Thymus (tissue), 11 donors: Measurements from ENCODE around the gene METTL4. TPM values are rescaled to one million over a fixed set of nuclear protein-coding genes. Genes with fewer than 3 reads are reported as not detected.
"Not testable (repeated sequence)": the region's sequence is repeated elsewhere in the genome, so short reads cannot be mapped to it uniquely, and the experiment has no call there.

Experiments used
- DNase-seq, 9 donors: peaks; one replicate each; pipeline ENCODE4 v3.0.0-alpha.2; 2013; ENCODE audit warnings: low spot score in 9 of 9, low read depth in 6 of 9, missing footprints in 1 of 9
- H3K27ac ChIP-seq, 2 donors: one replicate each; pipeline ENCODE4 v1.5.1; 2013; ENCODE audit warnings: control low read depth in 1 of 2, low read depth in 1 of 2, low read length in 1 of 2, mild to moderate bottlenecking in 1 of 2, moderate library complexity in 1 of 2
- H3K27me3 ChIP-seq, 2 donors: one replicate each; pipeline ENCODE4 v1.5.1; 2013; ENCODE audit warnings: low read length in 1 of 2; ENCODE audit not compliant: control insufficient read depth in 2 of 2, insufficient read depth in 1 of 2
- H3K36me3 ChIP-seq, 2 donors: one replicate each; pipeline ENCODE4 v1.5.1; 2013; ENCODE audit warnings: low read length in 1 of 2, mild to moderate bottlenecking in 1 of 2, moderate library complexity in 1 of 2; ENCODE audit not compliant: control insufficient read depth in 2 of 2, insufficient read depth in 2 of 2
- H3K4me1 ChIP-seq, 2 donors: one replicate each; pipeline ENCODE4 v1.5.1; 2013; ENCODE audit warnings: low read length in 2 of 2; ENCODE audit not compliant: control insufficient read depth in 2 of 2, insufficient read depth in 2 of 2
- H3K4me3 ChIP-seq, 2 donors: one replicate each; pipeline ENCODE4 v1.5.1; 2013; ENCODE audit warnings: low read length in 2 of 2, control low read depth in 1 of 2, mild to moderate bottlenecking in 1 of 2
- H3K9me3 ChIP-seq, 2 donors: one replicate each; pipeline ENCODE4 v1.5.1; 2013; ENCODE audit warnings: low read length in 1 of 2, mild to moderate bottlenecking in 1 of 2; ENCODE audit not compliant: control insufficient read depth in 2 of 2, insufficient read depth in 1 of 2
- WGBS: extraction: QIAGEN DNeasy Blood & Tissue Kit; methylation state at CpG from one replicate; pipeline ENCODE4 v1.1.7; 2013; 5-methylcytosine and 5-hydroxymethylcytosine counted together
- polyA plus RNA-seq: library from polyadenylated mRNA; stranded (reverse); fragments of 200-250 nt; gene quantifications from one replicate; pipeline ENCODE4 v1.2.3, GENCODE V29; 2013
- total RNA-seq: library from RNA; stranded (reverse); fragments of 120-200 nt; gene quantifications from one replicate; pipeline ENCODE4 v1.2.4, GENCODE V29; 2013
- donor health status: healthy.

METTL4 gene
- total and polyA plus RNA-seq, 2 donors = 9.3 to 18.9 TPM

DNA sequence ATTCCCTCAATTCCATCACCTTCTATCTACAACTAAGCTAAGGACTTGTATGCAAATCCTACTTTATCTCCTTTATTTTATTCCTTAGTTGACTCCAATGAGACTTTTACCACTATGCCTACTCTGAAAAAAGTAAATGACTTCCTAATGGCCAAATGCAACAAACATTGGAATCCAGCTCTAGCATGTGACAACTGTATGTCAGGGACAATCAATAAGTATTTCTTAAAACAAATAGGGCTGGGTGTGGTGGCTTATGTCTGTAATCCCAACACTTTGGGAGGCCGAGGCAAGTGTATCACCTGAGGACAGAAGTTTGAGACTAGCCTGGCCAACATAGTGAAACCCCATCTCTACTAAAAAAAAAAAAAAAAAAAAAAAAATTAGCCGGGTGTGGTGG, 21.8 kb downstream of the METTL4 start:
- Histone ChIP-seq H3K27ac (no peak overlapping the region), H3K9me3 (no peaks in the 10 kb centered on the region), H3K36me3 (peaks cover 0 to 5% of the 10 kb centered on the region in 2 donors), H3K4me1 (no peaks in the 10 kb centered on the region), H3K27me3 (no peaks in the 10 kb centered on the region), H3K4me3 (no peak overlapping the region)
- WGBS = 98% methylated on average over 2 of the region's 2 CpGs
- DNase-seq = no peak

DNA sequence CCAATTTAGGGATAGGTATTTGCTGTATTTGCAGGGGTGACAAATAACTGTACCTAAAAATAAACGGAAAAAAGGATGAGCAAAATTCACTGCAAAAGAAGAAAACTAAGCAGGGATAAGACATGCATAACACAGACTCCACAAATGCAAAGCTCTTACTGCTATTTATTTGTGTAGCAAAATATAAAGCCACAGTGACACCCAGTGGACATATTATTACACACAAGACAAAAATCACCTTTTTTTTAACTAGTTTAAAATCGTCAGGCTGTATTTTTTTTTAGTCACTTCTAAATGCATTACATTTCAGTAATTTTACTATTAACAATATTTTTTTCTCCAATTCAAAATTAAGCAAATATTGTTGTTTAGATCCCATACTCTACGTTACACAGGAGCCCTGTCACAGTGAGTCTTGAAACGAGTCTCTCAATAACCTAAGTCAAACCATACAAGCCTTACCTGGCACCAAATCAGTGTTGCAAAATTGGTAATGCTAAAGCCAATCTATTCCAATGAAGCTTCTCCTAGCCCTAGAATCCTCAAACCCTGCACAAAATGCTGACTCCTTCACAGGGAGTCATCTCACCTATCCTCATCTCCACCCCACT, 23.7 kb downstream of the METTL4 start:
- DNase-seq = peak in 8 of 9 donors; percentile 21 to 69 (median 32)
- Histone ChIP-seq H3K27ac (no peak overlapping the region), H3K4me1 (no peaks in the 10 kb centered on the region), H3K9me3 (no peaks in the 10 kb centered on the region), H3K36me3 (peaks cover 0 to 10% of the 10 kb centered on the region in 2 donors), H3K4me3 (no peak overlapping the region), H3K27me3 (no peaks in the 10 kb centered on the region)
- 73% methylated on average over 4 of the region's 4 CpGs for WGBS

DNA sequence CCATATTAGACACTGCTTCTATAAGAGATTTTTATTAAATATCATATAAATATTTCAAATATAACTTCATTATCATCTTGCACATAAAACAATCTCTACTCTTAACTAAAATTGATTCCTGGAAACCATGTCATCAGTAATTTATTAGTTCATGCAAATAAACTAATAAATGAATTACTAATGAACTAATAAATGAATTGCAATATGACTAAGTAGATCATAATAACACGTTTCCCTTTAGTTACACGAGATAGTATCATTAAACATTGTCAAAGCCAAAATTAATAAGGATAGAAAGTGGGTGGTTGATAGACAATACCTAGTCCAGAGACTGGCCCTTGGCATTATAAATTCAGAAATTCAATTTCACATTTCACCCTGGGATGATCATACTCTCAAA, 26.1 kb downstream of the METTL4 start:
- Histone ChIP-seq H3K4me3 (no peak overlapping the region), H3K27me3 (no peaks in the 10 kb centered on the region), H3K9me3 (no peaks in the 10 kb centered on the region), H3K27ac (no peak overlapping the region), H3K4me1 (no peaks in the 10 kb centered on the region), H3K36me3 (peaks cover 0 to 10% of the 10 kb centered on the region in 2 donors)
- DNase-seq = no peak
- 95% methylated on average over 2 of the region's 2 CpGs for WGBS

DNA sequence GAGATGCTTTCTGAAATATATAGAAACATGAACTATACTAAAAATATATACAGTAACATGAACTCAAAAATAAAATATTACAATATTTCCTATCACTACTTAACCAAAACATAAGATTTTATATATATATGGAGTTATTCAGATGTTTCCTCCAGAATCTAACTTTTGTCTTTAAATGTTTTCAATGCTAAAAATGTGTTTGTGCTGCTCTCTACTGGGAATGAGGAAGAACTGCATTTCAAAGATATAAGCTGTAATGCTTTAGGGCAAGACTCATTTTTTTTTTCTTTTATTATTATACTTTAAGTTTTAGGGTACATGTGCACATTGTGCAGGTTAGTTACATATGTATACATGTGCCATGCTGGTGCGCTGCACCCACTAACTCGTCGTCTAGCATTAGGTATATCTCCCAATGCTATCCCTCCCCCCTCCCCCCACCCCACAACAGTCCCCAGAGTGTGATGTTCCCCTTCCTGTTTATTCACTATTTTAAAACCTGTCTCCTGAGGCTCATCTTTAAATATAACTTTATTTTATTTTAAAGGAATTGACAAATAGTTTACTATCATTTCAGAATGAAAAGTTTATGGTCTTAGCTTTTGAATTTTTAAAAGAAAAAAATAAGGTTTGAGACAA, 29.3 kb downstream of the METTL4 start:
- H3K36me3 ChIP-seq = peaks cover 0 to 13% of the 10 kb centered on the region in 2 donors
- not testable (repeated sequence) for H3K4me3 ChIP-seq, H3K27ac ChIP-seq, H3K9me3 ChIP-seq, H3K27me3 ChIP-seq, H3K4me1 ChIP-seq
- peak in 8 of 9 donors; percentile 4 to 63 (median 22) for DNase-seq
- WGBS = no CpG with 5 or more reads among the region's 3 CpGs

DNA sequence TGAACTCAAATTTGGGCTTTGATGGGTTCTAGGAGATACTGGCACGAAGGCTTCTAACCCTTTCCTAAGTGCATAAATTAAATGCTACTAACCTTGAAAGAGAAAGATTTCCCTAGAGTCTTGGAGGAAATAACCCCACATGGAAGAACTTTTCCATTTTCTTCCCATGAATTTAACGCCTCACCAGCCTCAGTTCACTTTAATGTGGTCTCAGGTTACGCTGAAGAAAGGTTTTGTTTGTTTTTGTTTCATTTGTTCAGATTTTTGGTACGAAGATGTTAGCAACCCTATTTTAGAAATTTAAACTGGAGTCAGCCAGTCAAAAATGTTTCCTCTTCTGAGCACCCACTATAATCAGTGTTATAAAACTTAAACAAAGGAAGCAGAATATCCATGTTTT, 30.7 kb downstream of the METTL4 start:
- no peak overlapping the region for H3K4me3 ChIP-seq
- H3K27ac ChIP-seq = no peak overlapping the region
- H3K27me3 ChIP-seq = no peaks in the 10 kb centered on the region
- H3K9me3 ChIP-seq = no peaks in the 10 kb centered on the region
- H3K36me3 ChIP-seq = peaks cover under 1 to 15% of the 10 kb centered on the region in 2 donors
- H3K4me1 ChIP-seq = no peaks in the 10 kb centered on the region
- no peak for DNase-seq
- 94% methylated on average over 4 of the region's 4 CpGs for WGBS

DNA sequence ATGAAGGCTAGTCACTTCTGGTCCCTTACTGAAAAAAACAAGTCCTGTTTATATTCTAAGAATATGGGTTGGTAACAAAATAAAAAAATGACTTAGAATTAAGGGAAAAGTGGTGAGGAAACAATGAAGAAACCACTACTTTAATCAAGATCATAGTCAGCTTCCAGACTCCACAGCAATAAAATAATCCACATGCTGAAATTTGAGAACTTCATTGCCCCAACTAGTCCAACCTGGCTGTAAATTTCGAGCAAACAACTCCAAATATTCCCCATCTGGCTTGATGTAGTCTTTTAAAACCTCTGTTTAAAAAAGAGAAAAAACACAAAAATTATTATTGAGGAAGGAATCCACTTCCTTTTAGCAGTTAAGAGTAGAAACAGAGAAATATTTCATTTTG, 32.5 kb downstream of the METTL4 start:
- WGBS = 85% methylated on average over 1 of the region's 1 CpG
- Histone ChIP-seq H3K27me3 (no peaks in the 10 kb centered on the region), H3K36me3 (peaks cover 4 to 16% of the 10 kb centered on the region in 2 donors), H3K9me3 (no peaks in the 10 kb centered on the region), H3K27ac (no peak overlapping the region), H3K4me3 (no peak overlapping the region), H3K4me1 (no peaks in the 10 kb centered on the region)
- no peak for DNase-seq

DNA sequence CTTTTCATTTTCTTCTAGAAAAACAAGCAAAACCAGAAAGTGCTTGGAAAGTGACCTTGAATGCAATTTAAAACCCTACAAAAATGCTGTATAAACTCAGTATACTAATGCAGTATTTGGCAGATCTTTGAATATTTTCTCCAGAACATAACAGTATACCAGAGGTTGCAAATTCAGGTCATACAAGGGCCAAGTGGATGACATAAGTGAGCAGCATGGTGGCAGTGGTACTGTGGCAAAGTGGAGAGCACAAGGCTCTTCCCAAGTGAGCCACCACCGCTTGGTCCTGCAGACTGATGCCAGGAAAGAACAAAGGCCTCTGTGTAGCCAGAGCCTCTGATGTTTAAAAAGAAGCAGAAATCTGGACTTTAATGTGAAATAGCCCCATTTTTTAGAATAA, 33.1 kb downstream of the METTL4 start:
- Histone ChIP-seq H3K9me3 (no peaks in the 10 kb centered on the region), H3K27me3 (no peaks in the 10 kb centered on the region), H3K4me3 (no peak overlapping the region), H3K4me1 (no peaks in the 10 kb centered on the region), H3K36me3 (peaks cover 4 to 10% of the 10 kb centered on the region in 2 donors), H3K27ac (no peak overlapping the region)
- DNase-seq = no peak
- WGBS = 98% methylated on average over 1 of the region's 1 CpG

DNA sequence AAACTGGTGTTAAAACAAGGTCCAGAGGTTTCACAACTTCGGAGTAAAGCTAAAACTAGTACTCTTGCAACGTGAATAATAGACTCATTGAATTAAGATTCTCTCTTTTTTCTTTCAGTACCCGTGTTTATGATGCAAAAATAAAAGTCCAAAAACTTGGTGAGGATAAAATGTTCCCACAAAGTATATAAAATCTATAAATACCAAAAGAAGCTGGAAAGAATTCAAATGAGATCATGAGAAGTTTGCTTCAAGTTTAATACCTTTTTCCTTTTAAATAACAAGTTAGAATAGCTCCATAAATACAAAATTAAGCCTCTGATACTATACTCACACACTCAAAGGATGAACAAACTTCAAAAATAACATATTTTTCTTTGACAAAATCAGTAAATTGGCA, 34.0 kb downstream of the METTL4 start:
- Histone ChIP-seq H3K27me3 (no peaks in the 10 kb centered on the region), H3K36me3 (peaks cover 4 to 10% of the 10 kb centered on the region in 2 donors), H3K9me3 (no peaks in the 10 kb centered on the region), H3K4me3 (no peak overlapping the region), H3K4me1 (no peaks in the 10 kb centered on the region), H3K27ac (no peak overlapping the region)
- 66% methylated on average over 3 of the region's 3 CpGs for WGBS
- no peak for DNase-seq

DNA sequence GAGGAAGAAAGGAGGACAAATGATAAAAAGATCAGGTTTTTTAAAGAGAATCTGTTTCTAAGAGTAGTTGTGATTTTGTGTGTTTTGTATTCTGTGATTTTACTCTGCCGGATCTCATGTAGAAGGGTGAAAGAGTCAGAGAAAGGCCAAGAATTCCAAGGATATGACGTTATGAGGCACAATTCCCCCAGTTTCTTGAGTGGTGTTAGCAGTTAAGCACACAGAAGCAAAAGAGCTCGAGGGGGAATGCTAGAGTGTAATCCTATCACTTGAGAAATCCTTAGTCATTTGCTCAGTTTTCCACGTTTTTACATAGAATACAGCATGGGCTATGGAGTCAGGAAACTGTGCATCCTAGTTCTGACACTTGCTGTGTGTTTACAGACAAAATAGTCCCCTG, 34.8 kb downstream of the METTL4 start:
- Histone ChIP-seq H3K4me1 (no peaks in the 10 kb centered on the region), H3K27ac (no peak overlapping the region), H3K36me3 (peaks cover 4 to 10% of the 10 kb centered on the region in 2 donors), H3K27me3 (no peaks in the 10 kb centered on the region), H3K9me3 (no peaks in the 10 kb centered on the region), H3K4me3 (no peak overlapping the region)
- 96% methylated on average over 4 of the region's 4 CpGs for WGBS
- DNase-seq = no peak
